Spinal cord (tissue), 10 donors: ENCODE results near the gene CRYL1. TPM values are rescaled to one million over a fixed set of nuclear protein-coding genes. Genes with fewer than 3 reads are reported as not detected.

ENCODE experiments used
- DNase-seq, 6 donors: peaks; one replicate each; pipeline versions ENCODE4 v3.0.0 to v3.0.0-alpha.2; 2013 to 2015; ENCODE audit warnings: low spot score in 6 of 6, low read depth in 4 of 6
- H3K27ac ChIP-seq: one replicate; pipeline ENCODE4 v1.5.1; 2013; ENCODE audit warnings: low read depth, low read length, control low read depth
- H3K27me3 ChIP-seq: one replicate; pipeline ENCODE4 v1.6.1; 2013; ENCODE audit warnings: low read length; ENCODE audit not compliant: control insufficient read depth, insufficient read depth
- H3K36me3 ChIP-seq: one replicate; pipeline ENCODE4 v1.6.1; 2013; ENCODE audit warnings: low read length; ENCODE audit not compliant: control insufficient read depth, insufficient read depth
- H3K4me1 ChIP-seq: one replicate; pipeline ENCODE4 v1.6.1; 2013; ENCODE audit warnings: low read length; ENCODE audit not compliant: control insufficient read depth, insufficient read depth
- H3K4me3 ChIP-seq: one replicate; pipeline ENCODE4 v1.5.1; 2013; ENCODE audit warnings: low read depth, low read length, control low read depth
- H3K9me3 ChIP-seq: one replicate; pipeline ENCODE4 v1.6.1; 2013; ENCODE audit warnings: low read length; ENCODE audit not compliant: control insufficient read depth, insufficient read depth
- WGBS: methylation state at CpG from one replicate; pipeline ENCODE4 v1.1.5; 2013; ENCODE audit warnings: missing lambda C conversion rate; ENCODE audit not compliant: insufficient coverage; 5-methylcytosine and 5-hydroxymethylcytosine counted together
- polyA plus RNA-seq, 2 donors: library from polyadenylated mRNA; unstranded; fragments of 120-200 nt; gene quantifications; one replicate each; pipeline ENCODE4 v1.2.1, GENCODE V29; 2013; ENCODE audit not compliant: insufficient read length in 2 of 2
- total RNA-seq, 2 donors: library from RNA; depleted of rRNA in 1 of 2; stranded (reverse); fragments of 120-200 nt in 1 of 2; fragments of >200 nt in 1 of 2; gene quantifications; one replicate each; pipeline versions ENCODE4 v1.2.3 to v1.2.4, GENCODE V29; 2013 to 2014
- donor health status: healthy.

The CRYL1 gene
- total and polyA plus RNA-seq, 4 donors, result 43.9 to 60.0 (median 52.6) TPM

GRCh38 chr13:20392530-20392929 is 133.1 kb downstream of the CRYL1 start:
- no peaks in the 10 kb centered on the region for H3K9me3 ChIP-seq
- no peak overlapping the region for H3K4me3 ChIP-seq
- H3K4me1 ChIP-seq, result peaks cover 15% of the 10 kb centered on the region
- no peak overlapping the region for H3K27ac ChIP-seq
- WGBS, result 100% methylated on average over 4 of the region's 4 CpGs
- no peaks in the 10 kb centered on the region for H3K27me3 ChIP-seq
- no peaks in the 10 kb centered on the region for H3K36me3 ChIP-seq
- no peak for DNase-seq

GRCh38 chr13:20391597-20392452 is 133.8 kb downstream of the CRYL1 start:
- H3K36me3 ChIP-seq, result no peaks in the 10 kb centered on the region
- peaks cover 15% of the 10 kb centered on the region for H3K4me1 ChIP-seq
- no peak for DNase-seq
- H3K4me3 ChIP-seq, result no peak overlapping the region
- 95% methylated on average over 69 of the region's 69 CpGs for WGBS
- no peak overlapping the region for H3K27ac ChIP-seq
- no peaks in the 10 kb centered on the region for H3K27me3 ChIP-seq
- no peaks in the 10 kb centered on the region for H3K9me3 ChIP-seq

DNA sequence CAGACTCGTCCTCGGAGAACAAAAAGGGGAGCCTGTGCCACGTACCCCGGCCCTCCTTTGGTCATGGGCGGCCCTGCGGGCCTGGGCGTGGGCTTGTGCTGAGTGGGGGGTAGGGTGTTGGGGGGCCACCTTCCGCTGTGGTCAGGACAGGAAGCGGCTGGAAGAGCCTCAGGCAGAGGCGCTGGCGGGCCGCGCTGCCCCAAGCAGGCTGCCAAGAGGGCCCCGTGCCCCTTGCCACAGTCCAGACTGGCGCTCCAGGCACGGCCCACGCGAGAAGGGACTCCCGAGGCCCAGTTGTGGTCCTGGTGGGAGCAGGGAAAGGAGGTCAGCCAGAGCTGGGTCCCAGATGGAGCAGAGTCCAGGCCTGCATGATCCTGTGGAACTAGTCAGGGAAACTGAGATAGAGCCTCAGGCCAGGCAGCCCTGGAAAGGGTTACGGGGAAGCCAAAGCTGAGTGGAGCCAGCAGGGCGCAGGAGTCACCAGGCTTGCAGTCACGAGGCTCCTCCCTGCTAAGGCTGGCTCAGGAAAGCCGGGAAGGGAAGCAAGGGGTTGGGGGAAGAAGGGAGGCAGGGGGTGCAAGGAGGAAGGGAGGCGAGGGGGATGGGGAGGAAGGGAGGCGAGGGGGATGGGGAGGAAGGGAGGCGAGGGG is 135.0 kb downstream of the CRYL1 start:
- 88% methylated on average over 22 of the region's 26 CpGs for whole genome bisulfite sequencing
- H3K9me3 ChIP-seq, result no peaks in the 10 kb centered on the region
- H3K27ac ChIP-seq, result peak overlapping the region; percentile 67
- peaks cover 15% of the 10 kb centered on the region for H3K4me1 ChIP-seq
- no peak overlapping the region for H3K4me3 ChIP-seq
- no peaks in the 10 kb centered on the region for H3K36me3 ChIP-seq
- no peaks in the 10 kb centered on the region for H3K27me3 ChIP-seq
- no peak for DNase-seq

GRCh38 chr13:20389696-20390525 is 135.7 kb downstream of the CRYL1 start:
- Histone ChIP-seq H3K27ac (peak overlapping the region; percentile 67), H3K4me1 (peaks cover 14% of the 10 kb centered on the region), H3K9me3 (no peaks in the 10 kb centered on the region), H3K4me3 (no peak overlapping the region), H3K36me3 (no peaks in the 10 kb centered on the region), H3K27me3 (no peaks in the 10 kb centered on the region)
- peak in 1 of 6 donors; percentile 33 for DNase-seq
- WGBS, result 80% methylated on average over 10 of the region's 13 CpGs

DNA sequence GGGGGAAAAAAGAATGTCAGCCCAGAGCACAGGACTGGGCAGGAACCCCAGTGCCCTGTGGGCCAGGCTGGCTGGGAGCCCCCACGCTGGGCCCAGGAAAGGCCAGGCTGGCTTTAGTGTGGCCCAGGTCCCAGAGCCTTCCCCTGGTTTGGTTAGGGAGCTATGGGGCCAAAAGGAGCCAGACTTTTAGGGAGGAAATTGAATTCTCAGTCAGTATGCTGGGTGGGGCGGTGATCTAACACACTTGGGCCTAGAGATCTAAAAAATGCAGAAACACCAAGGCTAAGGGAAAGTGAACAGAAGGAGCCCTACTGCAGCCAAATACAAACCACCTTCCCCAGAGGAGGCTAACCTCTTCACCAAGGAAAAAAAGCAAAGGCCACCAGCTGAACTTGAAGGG is 137.5 kb downstream of the CRYL1 start:
- H3K9me3 ChIP-seq, result no peaks in the 10 kb centered on the region
- H3K27me3 ChIP-seq, result no peaks in the 10 kb centered on the region
- peaks cover 7% of the 10 kb centered on the region for H3K4me1 ChIP-seq
- no peak overlapping the region for H3K4me3 ChIP-seq
- no peaks in the 10 kb centered on the region for H3K36me3 ChIP-seq
- WGBS, result 83% methylated on average over 1 of the region's 2 CpGs
- peak overlapping the region; percentile 54 for H3K27ac ChIP-seq
- DNase-seq, result no peak

DNA sequence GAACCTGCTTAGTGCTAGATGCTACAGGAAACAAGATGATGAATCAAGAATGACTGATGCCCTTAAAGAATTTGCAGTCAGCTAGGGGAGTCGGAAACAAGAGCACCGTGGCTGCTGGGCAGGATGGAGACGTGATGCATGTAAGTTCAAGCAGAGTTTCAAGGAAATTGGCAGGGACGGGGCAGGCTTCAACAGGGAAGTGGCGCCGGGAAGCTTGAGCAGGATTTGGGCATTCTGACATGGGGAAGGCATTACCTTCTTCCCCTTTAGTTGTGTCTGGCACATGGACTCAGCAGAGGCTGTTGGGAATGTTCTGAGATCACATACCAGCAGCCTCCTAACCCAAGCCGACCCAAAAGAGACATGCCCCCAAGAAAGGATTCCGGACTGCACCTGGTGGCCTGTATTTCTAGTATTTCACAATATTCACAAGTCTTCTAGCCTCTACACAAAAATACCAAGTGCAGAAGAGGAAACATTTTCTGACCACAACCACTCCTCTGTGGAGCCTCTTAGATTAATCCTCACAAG is 138.2 kb downstream of the CRYL1 start:
- Histone ChIP-seq H3K4me1 (peaks cover 7% of the 10 kb centered on the region), H3K27ac (no peak overlapping the region), H3K4me3 (no peak overlapping the region), H3K27me3 (no peaks in the 10 kb centered on the region), H3K36me3 (no peaks in the 10 kb centered on the region), H3K9me3 (no peaks in the 10 kb centered on the region)
- 55% methylated on average over 6 of the region's 8 CpGs for WGBS
- DNase-seq, result no peak

DNA sequence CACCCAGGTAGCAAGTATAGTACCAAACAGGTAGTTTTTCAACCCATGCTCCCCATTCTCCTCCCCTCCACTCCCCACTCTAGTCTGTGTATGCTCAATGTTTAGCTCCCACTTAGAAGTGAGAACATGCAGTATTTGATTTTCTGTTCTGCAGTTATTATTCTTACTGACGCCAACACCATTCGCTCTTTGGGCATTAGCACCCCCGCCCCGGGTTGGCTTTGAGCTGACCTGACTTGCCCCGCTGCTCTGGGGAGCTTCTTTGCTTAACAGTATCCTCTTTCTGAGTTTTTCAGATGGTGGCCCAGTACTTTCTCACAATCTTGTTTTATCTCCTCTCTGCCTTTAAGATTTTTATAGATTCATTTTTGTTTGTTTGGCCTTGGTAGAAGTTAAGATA is 138.7 kb downstream of the CRYL1 start:
- Histone ChIP-seq H3K36me3 (no peaks in the 10 kb centered on the region), H3K27me3 (no peaks in the 10 kb centered on the region), H3K9me3 (no peaks in the 10 kb centered on the region), H3K27ac (no peak overlapping the region), H3K4me1 (peaks cover 7% of the 10 kb centered on the region), H3K4me3 (no peak overlapping the region)
- WGBS, result 98% methylated on average over 5 of the region's 5 CpGs
- no peak for DNase-seq

DNA sequence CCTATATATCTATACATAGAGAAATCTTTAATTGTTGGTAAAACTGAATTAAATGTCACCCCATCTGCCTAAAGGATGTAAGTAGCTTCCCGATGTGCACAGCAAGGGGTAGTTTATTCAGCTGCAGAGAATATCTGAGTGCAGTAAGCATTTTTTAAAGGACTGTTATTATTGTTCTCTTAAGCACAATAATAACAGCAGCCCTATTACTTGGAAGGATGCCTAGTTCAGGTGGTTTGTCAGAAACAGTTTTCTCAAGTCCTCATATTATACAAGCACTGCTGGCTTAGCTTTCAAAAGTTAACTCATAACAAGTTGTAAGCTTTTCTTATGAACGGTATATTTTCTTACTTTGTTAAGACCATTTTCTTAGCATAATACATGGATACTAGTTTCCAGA is 142.6 kb downstream of the CRYL1 start:
- H3K4me1 ChIP-seq, result no peaks in the 10 kb centered on the region
- H3K4me3 ChIP-seq, result no peak overlapping the region
- no peaks in the 10 kb centered on the region for H3K9me3 ChIP-seq
- no CpG with 5 or more reads among the region's 2 CpGs for WGBS
- H3K27ac ChIP-seq, result no peak overlapping the region
- H3K27me3 ChIP-seq, result no peaks in the 10 kb centered on the region
- DNase-seq, result peak in 3 of 6 donors; percentile 14 to 79 (median 57)
- H3K36me3 ChIP-seq, result no peaks in the 10 kb centered on the region

- no peaks in the 10 kb centered on the region for H3K27me3 ChIP-seq
- WGBS, result no CpG with 5 or more reads among the region's 3 CpGs
- H3K36me3 ChIP-seq, result no peaks in the 10 kb centered on the region
- no peak for DNase-seq
- no peak overlapping the region for H3K4me3 ChIP-seq
- H3K9me3 ChIP-seq, result no peaks in the 10 kb centered on the region
- no peak overlapping the region for H3K27ac ChIP-seq
- no peaks in the 10 kb centered on the region for H3K4me1 ChIP-seq
Observed at GRCh38 chr13:20381401-20381800, 144.3 kb downstream of the CRYL1 start.
